ENCODE data around the gene NODAL.

- TF ChIP-seq EZH2 (IDR thresholded peaks at IDR 0.05) = no peak
- no peak for TF ChIP-seq ZNF274 (IDR thresholded peaks at IDR 0.05; ENCODE audit: low read depth, low read length)
- no peak for TF ChIP-seq ZFX (IDR thresholded peaks at IDR 0.05)
These were observed 979 bp upstream of the NODAL start for GRCh38 chr10:70442332-70442988.

Data from HCT116 (cell line).